ENCODE measurements around the gene C10orf90.

Gene C10orf90

DNA sequence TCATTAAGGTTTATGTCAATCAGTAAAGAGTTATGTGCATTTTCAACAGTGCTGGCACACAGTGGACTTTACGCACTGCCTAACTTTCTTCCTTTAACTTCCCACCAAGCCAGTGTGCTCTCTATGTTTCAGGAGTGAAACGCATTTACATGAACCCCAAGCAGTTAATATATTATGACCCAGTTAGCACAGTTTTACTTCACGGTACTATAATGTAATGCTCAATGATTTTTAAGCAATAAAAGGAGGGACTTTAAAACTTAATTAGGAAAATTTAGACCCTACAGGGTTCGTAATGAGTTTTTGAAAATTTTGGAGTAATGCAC lies 100.3 kb downstream of the C10orf90 start:
- DNase-seq (ENCODE audit: low read depth) = no peak
- no peak overlapping the region for H3K4me3 ChIP-seq (ENCODE audit: low read length)
- TF ChIP-seq, protein P1, sequence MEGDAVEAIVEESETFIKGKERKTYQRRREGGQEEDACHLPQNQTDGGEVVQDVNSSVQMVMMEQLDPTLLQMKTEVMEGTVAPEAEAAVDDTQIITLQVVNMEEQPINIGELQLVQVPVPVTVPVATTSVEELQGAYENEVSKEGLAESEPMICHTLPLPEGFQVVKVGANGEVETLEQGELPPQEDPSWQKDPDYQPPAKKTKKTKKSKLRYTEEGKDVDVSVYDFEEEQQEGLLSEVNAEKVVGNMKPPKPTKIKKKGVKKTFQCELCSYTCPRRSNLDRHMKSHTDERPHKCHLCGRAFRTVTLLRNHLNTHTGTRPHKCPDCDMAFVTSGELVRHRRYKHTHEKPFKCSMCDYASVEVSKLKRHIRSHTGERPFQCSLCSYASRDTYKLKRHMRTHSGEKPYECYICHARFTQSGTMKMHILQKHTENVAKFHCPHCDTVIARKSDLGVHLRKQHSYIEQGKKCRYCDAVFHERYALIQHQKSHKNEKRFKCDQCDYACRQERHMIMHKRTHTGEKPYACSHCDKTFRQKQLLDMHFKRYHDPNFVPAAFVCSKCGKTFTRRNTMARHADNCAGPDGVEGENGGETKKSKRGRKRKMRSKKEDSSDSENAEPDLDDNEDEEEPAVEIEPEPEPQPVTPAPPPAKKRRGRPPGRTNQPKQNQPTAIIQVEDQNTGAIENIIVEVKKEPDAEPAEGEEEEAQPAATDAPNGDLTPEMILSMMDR (IDR thresholded peaks at IDR 0.05; ENCODE audit: insufficient read depth, low read depth, low read length, missing control alignments) = no peak

DNA sequence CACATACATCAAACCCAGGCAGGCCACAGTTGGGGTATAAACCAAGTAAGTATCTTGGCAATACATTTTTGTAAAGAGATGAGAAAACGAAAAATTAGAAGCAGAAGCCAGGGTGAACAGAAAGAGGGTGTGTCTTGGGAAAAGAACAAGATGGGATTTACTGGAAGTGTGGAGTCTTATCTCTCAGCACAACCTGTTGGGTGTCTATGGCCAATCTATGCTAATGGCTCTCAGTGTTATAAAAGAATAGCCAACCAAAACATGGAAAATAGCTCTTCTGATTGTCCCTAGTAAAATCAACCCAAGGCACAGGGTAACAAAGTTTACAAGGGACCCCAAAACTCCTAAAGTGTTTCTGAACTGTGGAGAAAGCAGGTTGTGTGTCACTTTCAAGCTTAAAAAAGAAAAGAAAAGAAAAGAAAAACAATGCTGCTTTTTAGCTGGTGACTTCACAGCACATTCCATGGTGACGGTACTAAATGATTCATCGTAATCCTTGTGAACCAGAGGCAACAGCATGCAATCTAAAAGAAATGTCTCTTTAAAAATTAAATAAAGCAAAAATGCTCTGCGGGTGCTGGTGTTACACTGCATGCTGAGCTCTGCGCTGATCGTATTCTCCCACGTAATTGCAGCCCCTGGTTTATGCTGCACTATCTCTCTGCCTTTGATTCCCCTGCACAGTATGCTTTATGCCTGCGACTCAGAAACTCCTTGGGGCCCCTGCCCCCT lies 100.8 kb downstream of the C10orf90 start:
- peak; percentile 62 for DNase-seq (ENCODE audit: low read depth)
- TF ChIP-seq, protein P1 (IDR thresholded peaks at IDR 0.05; ENCODE audit: insufficient read depth, low read depth, low read length, missing control alignments) = no peak
- no peak overlapping the region for H3K4me3 ChIP-seq (ENCODE audit: low read length)

GRCh38 chr10:126568809-126569385 lies 101.6 kb downstream of the C10orf90 start:
- DNase-seq (ENCODE audit: low read depth) = no peak
- no peak overlapping the region for H3K4me3 ChIP-seq (ENCODE audit: low read length)
- TF ChIP-seq, protein P1 (IDR thresholded peaks at IDR 0.05; ENCODE audit: insufficient read depth, low read depth, low read length, missing control alignments) = no peak

DNA sequence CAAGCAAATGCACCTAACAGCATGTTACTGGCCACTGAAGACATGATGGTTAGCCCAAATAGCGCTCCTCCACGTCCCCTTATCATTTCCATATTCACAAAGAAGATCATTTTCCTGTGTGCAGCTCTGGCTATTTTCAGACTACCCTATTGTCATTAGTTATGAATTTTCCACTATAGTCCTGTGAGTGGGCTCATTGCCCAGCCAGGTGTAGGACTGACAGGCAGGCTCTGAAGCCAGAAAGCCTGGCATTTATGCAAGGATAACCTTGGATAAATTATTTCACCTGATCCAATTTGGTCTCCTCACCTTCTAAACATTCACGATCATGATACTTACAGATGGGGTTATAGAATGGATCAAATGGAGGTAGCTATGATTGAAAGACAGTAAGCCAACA lies 104.6 kb downstream of the C10orf90 start:
- TF ChIP-seq, protein P1 (IDR thresholded peaks at IDR 0.05; ENCODE audit: insufficient read depth, low read depth, low read length, missing control alignments) = no peak
- DNase-seq (ENCODE audit: low read depth) = no peak
- no peak overlapping the region for H3K4me3 ChIP-seq (ENCODE audit: low read length)

GRCh38 chr10:126565441-126565840 lies 105.1 kb downstream of the C10orf90 start:
- no peak overlapping the region for H3K4me3 ChIP-seq (ENCODE audit: low read length)
- TF ChIP-seq, protein P1 (IDR thresholded peaks at IDR 0.05; ENCODE audit: insufficient read depth, low read depth, low read length, missing control alignments) = no peak
- no peak for DNase-seq (ENCODE audit: low read depth)

DNA sequence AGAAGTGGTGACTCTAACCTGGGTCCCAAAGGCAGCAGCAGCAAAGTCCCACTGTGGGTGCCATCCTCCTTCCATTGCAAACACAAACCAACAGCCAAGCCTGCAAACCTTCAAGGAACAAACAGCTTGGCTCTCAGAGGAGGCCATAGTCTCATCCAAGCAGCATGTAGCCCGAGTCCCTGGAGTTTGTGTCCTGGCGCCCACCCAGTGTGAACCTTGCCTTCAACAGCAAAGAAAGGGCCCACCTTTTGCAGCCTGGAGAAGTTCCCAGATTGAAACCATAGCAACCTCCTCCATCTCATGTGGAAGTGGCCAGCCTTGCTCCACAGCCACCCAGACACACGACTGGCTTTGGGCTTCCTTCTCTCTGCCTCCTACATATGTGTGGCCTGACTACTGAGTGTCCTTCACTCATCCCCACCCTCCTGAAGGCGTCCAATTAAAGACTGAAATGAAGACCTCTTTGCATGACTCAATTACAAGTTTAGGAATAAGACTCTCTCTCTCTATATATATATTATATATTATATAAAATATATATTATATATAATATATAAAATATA lies 106.1 kb downstream of the C10orf90 start:
- TF ChIP-seq, protein P1 (IDR thresholded peaks at IDR 0.05; ENCODE audit: insufficient read depth, low read depth, low read length, missing control alignments) = no peak
- no peak for DNase-seq (ENCODE audit: low read depth)
- no peak overlapping the region for H3K4me3 ChIP-seq (ENCODE audit: low read length)

Measured in epithelial cell of esophagus (primary cell).